ENCODE results near the gene CHMP5.

The CHMP5 gene

GRCh38 chr9:33255014-33255413 is 9.8 kb upstream of the CHMP5 start:
- Mint-ChIP-seq H3K27me3 (ENCODE audit: low read depth) (no peaks in the 10 kb centered on the region), H3K4me3 (no peak overlapping the region), H3K36me3 (ENCODE audit: low read depth) (peaks cover 49% of the 10 kb centered on the region), H3K4me1 (no peaks in the 10 kb centered on the region), H3K9me3 (no peaks in the 10 kb centered on the region), H3K27ac (no peak overlapping the region)
- TF ChIP-seq CTCF (IDR thresholded peaks at IDR 0.05; ENCODE audit: unreplicated experiment in 3 of 3), result no peak

- H3K9me3 Mint-ChIP-seq, result no peaks in the 10 kb centered on the region
- no peaks in the 10 kb centered on the region for H3K27me3 Mint-ChIP-seq (ENCODE audit: low read depth)
- H3K4me1 Mint-ChIP-seq, result no peaks in the 10 kb centered on the region
- no peak overlapping the region for H3K4me3 Mint-ChIP-seq
- no peak for TF ChIP-seq CTCF (IDR thresholded peaks at IDR 0.05; ENCODE audit: unreplicated experiment in 3 of 3)
- H3K36me3 Mint-ChIP-seq (ENCODE audit: low read depth), result peaks cover 53% of the 10 kb centered on the region
- H3K27ac Mint-ChIP-seq, result no peak overlapping the region
Observed at GRCh38 chr9:33255471-33255870, 9.4 kb upstream of the CHMP5 start.

- H3K4me1 Mint-ChIP-seq, result no peaks in the 10 kb centered on the region
- no peak for TF ChIP-seq CTCF (IDR thresholded peaks at IDR 0.05; ENCODE audit: unreplicated experiment in 3 of 3)
- H3K27me3 Mint-ChIP-seq (ENCODE audit: low read depth), result no peaks in the 10 kb centered on the region
- H3K9me3 Mint-ChIP-seq, result no peaks in the 10 kb centered on the region
- no peak overlapping the region for H3K4me3 Mint-ChIP-seq
- H3K27ac Mint-ChIP-seq, result no peak overlapping the region
- H3K36me3 Mint-ChIP-seq (ENCODE audit: low read depth), result peaks cover 60% of the 10 kb centered on the region
Observed at GRCh38 chr9:33256236-33256635, 8.6 kb upstream of the CHMP5 start.

GRCh38 chr9:33257276-33257675 is 7.6 kb upstream of the CHMP5 start:
- Mint-ChIP-seq H3K4me1 (no peaks in the 10 kb centered on the region), H3K27me3 (ENCODE audit: low read depth) (no peaks in the 10 kb centered on the region), H3K9me3 (no peaks in the 10 kb centered on the region), H3K4me3 (no peak overlapping the region), H3K36me3 (ENCODE audit: low read depth) (peaks cover 62% of the 10 kb centered on the region), H3K27ac (no peak overlapping the region)
- TF ChIP-seq CTCF (IDR thresholded peaks at IDR 0.05; ENCODE audit: unreplicated experiment in 3 of 3), result no peak

GRCh38 chr9:33260372-33260771 is 4.5 kb upstream of the CHMP5 start:
- no peak overlapping the region for H3K27ac Mint-ChIP-seq
- H3K27me3 Mint-ChIP-seq (ENCODE audit: low read depth), result no peaks in the 10 kb centered on the region
- peaks cover 40% of the 10 kb centered on the region for H3K36me3 Mint-ChIP-seq (ENCODE audit: low read depth)
- no peaks in the 10 kb centered on the region for H3K9me3 Mint-ChIP-seq
- TF ChIP-seq CTCF (IDR thresholded peaks at IDR 0.05; ENCODE audit: unreplicated experiment in 3 of 3), result no peak
- H3K4me3 Mint-ChIP-seq, result no peak overlapping the region
- peaks cover 11% of the 10 kb centered on the region for H3K4me1 Mint-ChIP-seq

GRCh38 chr9:33263131-33264002 is 1.5 kb upstream of the CHMP5 start:
- peak overlapping the region; percentile 45 to 81 (median 77) for H3K27ac Mint-ChIP-seq
- no peaks in the 10 kb centered on the region for H3K9me3 Mint-ChIP-seq
- H3K4me3 Mint-ChIP-seq, result peak overlapping the region; percentile 91 to 98 (median 98)
- TF ChIP-seq CTCF (IDR thresholded peaks at IDR 0.05; ENCODE audit: unreplicated experiment in 3 of 3), result no peak
- H3K27me3 Mint-ChIP-seq (ENCODE audit: low read depth), result no peaks in the 10 kb centered on the region
- H3K4me1 Mint-ChIP-seq, result peaks cover 21% of the 10 kb centered on the region
- peaks cover 40% of the 10 kb centered on the region for H3K36me3 Mint-ChIP-seq (ENCODE audit: low read depth)
